K562 treated with DMSO at 1 percent for 12 hours (cell line): Measurements from ENCODE around the gene BAIAP2L2. TPM values are rescaled to one million over a fixed set of nuclear protein-coding genes. Genes with fewer than 3 reads are reported as not detected.

ENCODE experiments used
- total RNA-seq: library from RNA; unstranded; fragments of 300-600 nt; gene quantifications from 2 replicates; pipeline ENCODE4 v1.2.3, GENCODE V29; 2022; ENCODE audit not compliant: insufficient read depth

BAIAP2L2 gene, protein sequence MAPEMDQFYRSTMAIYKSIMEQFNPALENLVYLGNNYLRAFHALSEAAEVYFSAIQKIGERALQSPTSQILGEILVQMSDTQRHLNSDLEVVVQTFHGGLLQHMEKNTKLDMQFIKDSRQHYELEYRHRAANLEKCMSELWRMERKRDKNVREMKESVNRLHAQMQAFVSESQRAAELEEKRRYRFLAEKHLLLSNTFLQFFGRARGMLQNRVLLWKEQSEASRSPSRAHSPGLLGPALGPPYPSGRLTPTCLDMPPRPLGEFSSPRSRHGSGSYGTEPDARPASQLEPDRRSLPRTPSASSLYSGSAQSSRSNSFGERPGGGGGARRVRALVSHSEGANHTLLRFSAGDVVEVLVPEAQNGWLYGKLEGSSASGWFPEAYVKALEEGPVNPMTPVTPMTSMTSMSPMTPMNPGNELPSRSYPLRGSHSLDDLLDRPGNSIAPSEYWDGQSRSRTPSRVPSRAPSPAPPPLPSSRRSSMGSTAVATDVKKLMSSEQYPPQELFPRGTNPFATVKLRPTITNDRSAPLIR
- total RNA-seq = not detected in 2 replicates

GRCh38 chr22:38110008-38110862, at the start of gene BAIAP2L2:
TSS of gene BAIAP2L2 (minus strand) at chr22:38110684. CDS start at chr22:38110525, 159 bp downstream.

GRCh38 chr22:38083931-38084631, 26.4 kb downstream of the BAIAP2L2 start, which contains the start of gene SLC16A8:
TSS of gene SLC16A8 (minus strand) at chr22:38084184. CDS start at chr22:38082873, 1,311 bp downstream.

GRCh38 chr22:38056969-38057891, 53.3 kb downstream of the BAIAP2L2 start, which contains the start of gene PICK1:
TSS of gene PICK1 (plus strand) at chr22:38057404. CDS start at chr22:38057810, 406 bp downstream.

Other genes starting within 250 kb of the BAIAP2L2 start
- 16.2 and 26.9 TPM in 2 replicates for gene MICALL1, start 204.4 kb downstream of the BAIAP2L2 start, total RNA-seq
- not detected in 2 replicates for gene C22orf23, start 157.1 kb downstream of the BAIAP2L2 start, total RNA-seq
- gene POLR2F, start 157.0 kb downstream of the BAIAP2L2 start, total RNA-seq = 63.4 and 98.9 TPM in 2 replicates
- not detected in 2 replicates for gene SOX10, start 126.1 kb downstream of the BAIAP2L2 start, total RNA-seq
- gene PICK1, start 53.3 kb downstream of the BAIAP2L2 start, total RNA-seq = 9.9 and 14.3 TPM in 2 replicates
- gene SLC16A8, start 26.5 kb downstream of the BAIAP2L2 start, total RNA-seq = not detected in 2 replicates
- 1.5 and 17.6 TPM in 2 replicates for gene PLA2G6, start 71.1 kb upstream of the BAIAP2L2 start, total RNA-seq
- gene MAFF, start 91.3 kb upstream of the BAIAP2L2 start, total RNA-seq = 8.2 and 10.7 TPM in 2 replicates
- 15.5 and 35.8 TPM in 2 replicates for gene TMEM184B, start 162.3 kb upstream of the BAIAP2L2 start, total RNA-seq
- gene CSNK1E, start 206.7 kb upstream of the BAIAP2L2 start, total RNA-seq = 42.5 and 72.0 TPM in 2 replicates